NT2/D1 (cell line): ENCODE data around the gene NLGN1.

Experiments
- DNase-seq: peaks from one replicate; pipeline ENCODE4 v3.0.0-alpha.2; 2011; ENCODE audit warnings: low read depth, low spot score
- H3K27me3 ChIP-seq: 2 replicates; pipeline ENCODE4 v1.6.0; 2011; ENCODE audit warnings: mild to moderate bottlenecking; ENCODE audit not compliant: insufficient read length, insufficient read depth
- H3K36me3 ChIP-seq: 2 replicates; pipeline ENCODE4 v1.6.1; 2011; ENCODE audit warnings: mild to moderate bottlenecking, low read length, mixed read lengths; ENCODE audit not compliant: insufficient read depth, insufficient read length
- H3K4me1 ChIP-seq: 2 replicates; pipeline ENCODE4 v1.5.1; 2011; ENCODE audit not compliant: insufficient read depth, insufficient read length
- H3K4me3 ChIP-seq: 2 replicates; pipeline ENCODE4 v1.5.1; 2011; ENCODE audit warnings: low read depth; ENCODE audit not compliant: insufficient read length
- H3K9ac ChIP-seq: 2 replicates; pipeline ENCODE4 v1.6.0; 2011; ENCODE audit warnings: low read depth; ENCODE audit not compliant: insufficient read length
- H3K9me3 ChIP-seq: 2 replicates; pipeline ENCODE4 v1.5.1; 2011; ENCODE audit warnings: mild to moderate bottlenecking, low read length; ENCODE audit not compliant: insufficient read depth
- SUZ12 ChIP-seq: IDR thresholded peaks from 2 replicates; pipeline ENCODE4 v1.6.1; 2011; ENCODE audit not compliant: insufficient read length, insufficient read depth; ENCODE audit errors: extremely low read depth
- YY1 ChIP-seq: IDR thresholded peaks from 2 replicates; pipeline ENCODE4 v1.6.1; 2011; ENCODE audit not compliant: insufficient read length, insufficient read depth
- ZNF274 ChIP-seq: IDR thresholded peaks from 2 replicates; pipeline ENCODE4 v1.6.1; 2011; ENCODE audit warnings: mild to moderate bottlenecking, low read depth, low read length

Gene NLGN1

DNA sequence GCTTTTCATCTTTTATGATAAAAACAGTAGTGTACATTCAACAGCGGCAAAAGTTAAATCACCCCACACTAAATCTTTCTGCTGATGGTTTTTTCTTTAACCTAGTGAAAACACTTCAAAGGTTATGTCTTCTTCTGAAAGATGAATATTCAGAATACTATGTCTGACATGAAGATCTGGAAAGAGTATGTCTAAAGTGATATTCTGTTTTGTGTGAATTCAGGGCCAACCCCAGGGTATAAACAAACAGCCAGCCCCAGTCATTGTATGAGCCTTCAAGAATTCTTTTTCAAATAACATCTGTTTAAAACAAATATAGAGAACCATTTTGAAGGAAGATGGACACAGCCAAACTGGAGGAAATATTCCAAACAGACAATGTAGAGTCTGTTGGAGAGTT is 880.5 kb downstream of the NLGN1 start:
- TF ChIP-seq YY1 = no peak
- TF ChIP-seq ZNF274 = no peak
- no peak for TF ChIP-seq SUZ12
- DNase-seq = no peak
- Histone ChIP-seq H3K36me3 (no peaks in the 10 kb centered on the region), H3K27me3 (no peaks in the 10 kb centered on the region), H3K4me1 (no peaks in the 10 kb centered on the region), H3K9me3 (no peaks in the 10 kb centered on the region), H3K4me3 (no peak overlapping the region), H3K9ac (no peak overlapping the region)

DNA sequence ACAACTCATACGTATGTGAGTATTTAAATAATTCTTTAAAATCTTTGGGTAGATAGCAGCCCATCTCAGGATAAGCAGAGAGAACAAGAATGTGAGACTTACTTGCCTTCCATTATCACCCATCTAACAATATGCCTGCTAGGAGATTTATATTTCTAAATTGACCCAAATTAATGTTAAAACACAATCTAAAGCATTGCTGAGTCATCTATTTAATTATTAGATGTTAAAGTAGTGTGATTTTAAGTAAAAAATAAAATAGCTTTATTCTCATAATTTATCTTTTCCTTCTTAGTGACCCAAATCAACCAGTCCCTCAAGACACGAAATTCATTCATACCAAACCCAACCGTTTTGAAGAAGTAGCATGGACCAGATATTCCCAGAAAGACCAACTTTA is 882.6 kb downstream of the NLGN1 start:
- H3K9ac ChIP-seq = no peak overlapping the region
- H3K27me3 ChIP-seq = no peaks in the 10 kb centered on the region
- no peaks in the 10 kb centered on the region for H3K4me1 ChIP-seq
- no peaks in the 10 kb centered on the region for H3K36me3 ChIP-seq
- no peak for DNase-seq
- TF ChIP-seq ZNF274 (no peak), YY1 (no peak), SUZ12 (no peak)
- no peak overlapping the region for H3K4me3 ChIP-seq
- H3K9me3 ChIP-seq = no peaks in the 10 kb centered on the region

DNA sequence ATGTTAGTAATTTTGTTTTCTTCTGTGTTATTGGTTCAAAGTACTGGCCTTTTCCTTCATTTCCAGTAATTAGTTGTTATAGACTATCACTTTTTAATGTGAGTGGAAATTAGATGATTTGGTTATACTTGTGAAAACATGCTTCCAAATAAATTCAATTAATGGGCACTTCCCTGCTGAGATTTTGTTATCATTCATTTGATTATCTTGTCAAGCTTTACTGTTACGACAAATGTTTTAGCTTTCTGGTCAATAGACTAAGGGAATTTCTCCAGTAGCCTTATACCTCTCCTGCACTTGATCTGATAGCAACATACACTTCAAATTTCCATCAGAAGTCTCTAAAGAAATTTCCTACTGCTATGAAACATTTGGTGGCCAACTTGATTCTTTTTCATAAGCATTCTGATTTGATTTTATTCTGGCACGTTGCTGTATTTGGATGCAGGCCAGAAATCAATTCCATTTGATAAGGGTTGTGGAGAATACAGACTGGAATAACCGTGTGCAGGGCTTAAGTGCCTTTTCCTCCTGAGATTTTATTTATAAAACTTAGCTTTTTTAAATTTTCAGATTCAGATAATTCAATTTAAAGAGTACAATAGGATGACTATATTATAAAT is 887.8 kb downstream of the NLGN1 start:
- H3K9me3 ChIP-seq = no peaks in the 10 kb centered on the region
- no peaks in the 10 kb centered on the region for H3K4me1 ChIP-seq
- no peak overlapping the region for H3K4me3 ChIP-seq
- DNase-seq = no peak
- H3K27me3 ChIP-seq = no peaks in the 10 kb centered on the region
- no peak overlapping the region for H3K9ac ChIP-seq
- H3K36me3 ChIP-seq = no peaks in the 10 kb centered on the region
- no peak for TF ChIP-seq SUZ12
- TF ChIP-seq ZNF274 = no peak
- TF ChIP-seq YY1 = no peak

DNA sequence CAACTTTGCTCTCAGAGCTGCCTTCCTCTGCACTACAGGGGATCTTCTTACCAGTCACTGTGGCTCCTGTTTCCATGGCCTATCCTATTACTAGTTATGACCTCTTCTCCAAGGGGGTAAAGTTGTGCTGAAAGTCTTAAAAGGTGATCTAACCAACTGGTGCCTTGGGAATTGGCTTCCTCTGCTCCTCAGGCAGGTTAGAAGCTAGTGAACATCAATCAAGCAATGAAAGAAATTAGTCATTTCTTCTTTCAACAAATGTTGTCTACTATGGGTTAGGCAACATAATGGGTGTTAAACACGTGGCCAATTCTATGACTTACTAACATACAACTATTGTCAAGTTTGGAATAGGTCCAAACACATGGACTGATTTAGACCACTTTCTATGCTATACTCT is 890.2 kb downstream of the NLGN1 start:
- no peak overlapping the region for H3K4me3 ChIP-seq
- no peaks in the 10 kb centered on the region for H3K36me3 ChIP-seq
- no peak for DNase-seq
- no peak for TF ChIP-seq ZNF274
- TF ChIP-seq SUZ12 = no peak
- TF ChIP-seq YY1 = no peak
- no peaks in the 10 kb centered on the region for H3K27me3 ChIP-seq
- H3K4me1 ChIP-seq = no peaks in the 10 kb centered on the region
- H3K9me3 ChIP-seq = no peaks in the 10 kb centered on the region
- no peak overlapping the region for H3K9ac ChIP-seq

DNA sequence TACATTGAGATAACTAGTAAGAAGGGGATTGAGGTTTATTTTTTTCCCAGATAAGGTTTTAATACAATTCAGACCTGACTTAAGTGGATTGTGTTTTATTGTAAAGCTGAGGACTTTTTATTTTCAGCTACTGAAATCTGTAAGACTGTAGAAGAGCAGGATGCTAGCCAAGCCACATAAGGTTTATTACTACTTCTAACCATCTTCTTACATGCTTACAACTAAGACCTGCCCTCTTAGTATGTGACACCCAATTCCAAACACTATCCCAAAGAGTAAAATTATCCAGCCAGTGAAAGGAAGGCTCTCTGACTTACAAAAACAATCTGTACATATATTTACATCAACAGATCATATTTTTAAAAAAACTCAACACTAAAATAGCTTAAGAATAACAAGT is 897.1 kb downstream of the NLGN1 start:
- no peak overlapping the region for H3K9ac ChIP-seq

DNA sequence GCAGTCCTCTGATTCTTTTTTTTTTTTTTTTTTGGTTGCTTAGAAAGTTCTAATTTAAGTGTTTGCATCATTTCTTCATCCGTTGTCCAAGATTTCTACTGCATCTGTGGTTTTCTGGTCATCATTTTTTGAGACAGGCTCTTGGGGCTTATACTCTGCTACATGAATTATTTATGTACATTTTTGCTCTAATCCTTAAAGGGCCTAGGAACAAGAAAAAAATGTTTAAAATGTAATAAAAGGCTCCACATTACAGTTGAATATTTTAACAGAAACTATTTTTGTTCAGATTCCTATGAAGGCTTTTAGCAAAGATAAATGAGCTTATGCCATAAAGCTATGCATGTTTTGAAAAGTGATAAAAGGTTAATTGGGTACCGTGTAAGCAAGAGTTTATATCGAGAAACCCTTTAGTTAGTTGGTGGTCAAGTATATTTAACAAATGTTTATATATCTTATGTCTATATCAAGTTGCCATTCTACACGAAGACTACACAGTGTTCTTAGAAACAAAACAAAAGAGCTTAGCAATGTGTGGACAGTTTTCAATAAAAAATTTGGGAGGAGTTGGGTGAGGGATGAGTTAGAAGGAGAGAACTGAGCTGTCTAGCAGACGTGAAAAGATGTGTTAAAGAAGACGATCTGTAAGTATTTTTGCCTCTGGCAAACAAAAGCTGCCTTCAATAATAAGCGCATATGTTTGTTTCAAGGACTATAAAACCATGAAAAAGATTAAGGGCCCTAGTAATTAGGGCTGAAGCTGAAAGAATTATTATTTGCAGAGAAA is 898.0 kb downstream of the NLGN1 start:
- Histone ChIP-seq H3K4me3 (no peak overlapping the region), H3K27me3 (no peaks in the 10 kb centered on the region), H3K4me1 (no peaks in the 10 kb centered on the region), H3K9me3 (no peaks in the 10 kb centered on the region), H3K36me3 (no peaks in the 10 kb centered on the region), H3K9ac (no peak overlapping the region)
- TF ChIP-seq ZNF274 (no peak), YY1 (no peak), SUZ12 (no peak)
- DNase-seq = no peak

More for the DNA sequence above, 897.1 kb downstream of the NLGN1 start:
- no peak for DNase-seq
- TF ChIP-seq SUZ12 (no peak), ZNF274 (no peak), YY1 (no peak)
- H3K27me3 ChIP-seq = no peaks in the 10 kb centered on the region
- no peaks in the 10 kb centered on the region for H3K9me3 ChIP-seq
- no peaks in the 10 kb centered on the region for H3K36me3 ChIP-seq
- no peaks in the 10 kb centered on the region for H3K4me1 ChIP-seq
- no peak overlapping the region for H3K4me3 ChIP-seq

DNA sequence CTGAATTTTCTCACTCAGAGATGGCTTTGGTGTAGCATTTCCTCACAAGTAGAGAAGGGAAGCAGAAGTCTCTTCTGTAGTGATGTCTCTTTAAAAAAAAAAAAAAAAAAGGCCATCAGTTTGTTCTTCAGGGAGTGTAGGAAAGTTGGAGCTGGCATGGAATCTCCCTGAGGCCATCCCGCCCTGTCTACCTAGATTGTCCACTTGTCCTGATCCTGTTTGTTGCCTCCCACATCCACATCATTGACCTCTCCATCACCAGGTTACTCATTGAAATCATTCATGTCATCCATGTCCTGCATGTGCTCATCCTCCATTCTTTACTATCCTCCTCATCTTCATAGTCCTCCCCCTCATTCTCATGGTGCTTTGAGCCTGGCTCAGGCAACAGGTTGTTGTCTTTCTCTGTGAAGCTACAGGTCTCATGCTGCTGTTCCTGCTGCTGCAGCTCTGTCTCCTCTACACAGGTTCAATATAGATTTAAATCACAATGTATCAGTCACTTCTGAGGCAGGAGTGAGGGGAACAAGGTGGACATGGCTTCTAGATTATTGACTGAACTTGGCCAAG is 905.3 kb downstream of the NLGN1 start:
- Histone ChIP-seq H3K4me3 (no peak overlapping the region), H3K9ac (no peak overlapping the region), H3K27me3 (no peaks in the 10 kb centered on the region), H3K9me3 (no peaks in the 10 kb centered on the region), H3K36me3 (no peaks in the 10 kb centered on the region), H3K4me1 (no peaks in the 10 kb centered on the region)
- TF ChIP-seq SUZ12 (no peak), ZNF274 (no peak), YY1 (no peak)
- no peak for DNase-seq
